Karpas-422 (cell line): ENCODE data around the gene CLGN. TPM values are rescaled to one million over a fixed set of nuclear protein-coding genes. Genes with fewer than 3 reads are reported as not detected.
"Not testable (repeated sequence)": the region's sequence is repeated elsewhere in the genome, so short reads cannot be mapped to it uniquely, and the experiment has no call there.

Experiments
- DNase-seq: peaks from one replicate; pipeline ENCODE4 v3.0.0-alpha.2; 2015
- H2AFZ ChIP-seq: fragments of 200-600 bp; sonication (generic); 2 replicates; pipeline ENCODE4 v1.6.1; 2014; ENCODE audit warnings: antibody characterized with exemption, low read length, mixed read lengths
- H3K27ac ChIP-seq: fragments of 200-600 bp; sonication (generic); 2 replicates; pipeline ENCODE4 v1.5.1; 2014; ENCODE audit warnings: mild to moderate bottlenecking, low read length, moderate library complexity
- H3K27me3 ChIP-seq: fragments of 200-600 bp; sonication (generic); 2 replicates; pipeline ENCODE4 v1.6.1; 2014; ENCODE audit warnings: low read length, mixed read lengths
- H3K36me3 ChIP-seq: fragments of 200-600 bp; sonication (generic); 2 replicates; pipeline ENCODE4 v1.6.1; 2014; ENCODE audit warnings: low read length, mixed read lengths; ENCODE audit not compliant: insufficient read depth
- H3K4me1 ChIP-seq: fragments of 200-600 bp; sonication (generic); 2 replicates; pipeline ENCODE4 v1.6.1; 2014; ENCODE audit warnings: mild to moderate bottlenecking, low read length, mixed read lengths
- H3K4me2 ChIP-seq: fragments of 200-600 bp; sonication (generic); 2 replicates; pipeline ENCODE4 v1.6.1; 2014; ENCODE audit warnings: low read length, low read depth, mild to moderate bottlenecking; ENCODE audit not compliant: poor library complexity, severe bottlenecking
- H3K4me3 ChIP-seq: fragments of 200-600 bp; sonication (generic); 2 replicates; pipeline ENCODE4 v1.5.1; 2014; ENCODE audit warnings: mild to moderate bottlenecking, antibody characterized with exemption, low read length, mixed read lengths
- H3K79me2 ChIP-seq: fragments of 200-600 bp; sonication (generic); 2 replicates; pipeline ENCODE4 v1.6.1; 2014; ENCODE audit warnings: mild to moderate bottlenecking, low read length, mixed read lengths
- H3K9ac ChIP-seq: fragments of 200-600 bp; sonication (generic); 2 replicates; pipeline ENCODE4 v1.6.0; 2014; ENCODE audit warnings: low read length
- H3K9me2 ChIP-seq: fragments of 200-600 bp; sonication (generic), shearing (Covaris generic); replicated peaks from 2 replicates; pipeline ENCODE4 v1.6.0; 2014; ENCODE audit warnings: mild to moderate bottlenecking, low read length, moderate library complexity; ENCODE audit not compliant: insufficient read depth
- H3K9me3 ChIP-seq: fragments of 300-700, 200-600 bp; sonication (generic); 2 replicates; pipeline ENCODE4 v1.6.1; 2014; ENCODE audit warnings: low read length, mixed read lengths
- H4K20me1 ChIP-seq: fragments of 200-600 bp; sonication (generic); 2 replicates; pipeline ENCODE4 v1.6.1; 2014; ENCODE audit warnings: mild to moderate bottlenecking, antibody characterized with exemption, low read length, low read depth; ENCODE audit not compliant: insufficient read depth
- total RNA-seq: library from RNA; depleted of rRNA; stranded (reverse); fragments of >200 nt; shearing (Covaris generic); gene quantifications from 2 replicates; pipeline ENCODE4 v1.2.3, GENCODE V29; 2014; ENCODE audit warnings: low replicate concordance

CLGN gene
- total RNA-seq, 1 experiment from 2014 or later, result 0.07 TPM

DNA sequence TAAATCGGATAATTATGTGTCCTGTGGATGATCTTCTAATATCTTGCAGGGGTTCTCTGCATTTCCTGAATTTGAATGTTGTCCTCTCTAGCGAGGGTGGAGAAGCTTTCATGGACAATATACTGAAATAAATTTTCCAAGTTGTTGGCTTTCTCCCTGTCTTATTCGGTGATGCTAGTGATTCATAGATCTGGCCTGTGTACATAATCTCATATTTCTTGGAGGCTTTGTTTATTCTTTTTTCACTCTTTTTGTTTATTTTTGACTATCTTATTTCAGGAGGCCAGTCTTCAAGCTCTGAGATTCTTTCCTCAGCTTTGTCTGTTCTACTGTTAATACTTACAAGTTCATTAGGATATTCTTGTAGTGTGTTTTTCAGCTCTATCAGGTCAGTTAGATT lies 20.7 kb upstream of the CLGN start:
- no peaks in the 10 kb centered on the region for H3K79me2 ChIP-seq
- DNase-seq, result no peak
- no peaks in the 10 kb centered on the region for H3K36me3 ChIP-seq
- H4K20me1 ChIP-seq, result no peaks in the 10 kb centered on the region
- no peak overlapping the region for H3K4me2 ChIP-seq
- no peaks in the 10 kb centered on the region for H3K27me3 ChIP-seq
- H3K9me2 ChIP-seq, result no peaks in the 10 kb centered on the region
- H3K4me1 ChIP-seq, result no peaks in the 10 kb centered on the region
- H2AFZ ChIP-seq, result no peak overlapping the region
- no peaks in the 10 kb centered on the region for H3K9me3 ChIP-seq
- H3K9ac ChIP-seq, result no peak overlapping the region
- H3K4me3 ChIP-seq, result no peak overlapping the region
- H3K27ac ChIP-seq, result no peak overlapping the region

GRCh38 chr4:140444347-140444746 lies 16.9 kb upstream of the CLGN start:
- H2AFZ ChIP-seq, H3K9me2 ChIP-seq, H3K27ac ChIP-seq, H3K79me2 ChIP-seq, H3K36me3 ChIP-seq, H3K9ac ChIP-seq, H3K9me3 ChIP-seq, H3K4me3 ChIP-seq, H3K4me2 ChIP-seq, H3K4me1 ChIP-seq, H3K27me3 ChIP-seq, DNase-seq, H4K20me1 ChIP-seq: not testable (repeated sequence)

GRCh38 chr4:140439644-140440142 lies 12.2 kb upstream of the CLGN start:
- Histone ChIP-seq H3K36me3 (no peaks in the 10 kb centered on the region), H3K9me2 (no peaks in the 10 kb centered on the region), H3K4me1 (no peaks in the 10 kb centered on the region), H4K20me1 (no peaks in the 10 kb centered on the region), H3K4me3 (no peak overlapping the region), H3K9me3 (no peaks in the 10 kb centered on the region), H3K9ac (no peak overlapping the region), H2AFZ (no peak overlapping the region), H3K4me2 (no peak overlapping the region), H3K27me3 (no peaks in the 10 kb centered on the region), H3K27ac (no peak overlapping the region), H3K79me2 (no peaks in the 10 kb centered on the region)
- DNase-seq, result no peak

GRCh38 chr4:140427919-140428471 lies 547 bp upstream of the CLGN start:
- Histone ChIP-seq H4K20me1 (no peaks in the 10 kb centered on the region), H3K4me2 (peak overlapping the region; percentile 67), H3K27me3 (no peaks in the 10 kb centered on the region), H3K27ac (no peak overlapping the region), H3K9me2 (no peaks in the 10 kb centered on the region), H3K4me3 (peak overlapping the region; percentile 66), H3K9me3 (no peaks in the 10 kb centered on the region), H3K79me2 (no peaks in the 10 kb centered on the region), H3K9ac (peak overlapping the region; percentile 62; the same call in 1 of the 2 replicates), H2AFZ (peak overlapping the region; percentile 88; the same call in 1 of the 2 replicates), H3K36me3 (no peaks in the 10 kb centered on the region), H3K4me1 (peaks cover 9% of the 10 kb centered on the region; the same call in 1 of the 2 replicates)
- DNase-seq, result no peak

DNA sequence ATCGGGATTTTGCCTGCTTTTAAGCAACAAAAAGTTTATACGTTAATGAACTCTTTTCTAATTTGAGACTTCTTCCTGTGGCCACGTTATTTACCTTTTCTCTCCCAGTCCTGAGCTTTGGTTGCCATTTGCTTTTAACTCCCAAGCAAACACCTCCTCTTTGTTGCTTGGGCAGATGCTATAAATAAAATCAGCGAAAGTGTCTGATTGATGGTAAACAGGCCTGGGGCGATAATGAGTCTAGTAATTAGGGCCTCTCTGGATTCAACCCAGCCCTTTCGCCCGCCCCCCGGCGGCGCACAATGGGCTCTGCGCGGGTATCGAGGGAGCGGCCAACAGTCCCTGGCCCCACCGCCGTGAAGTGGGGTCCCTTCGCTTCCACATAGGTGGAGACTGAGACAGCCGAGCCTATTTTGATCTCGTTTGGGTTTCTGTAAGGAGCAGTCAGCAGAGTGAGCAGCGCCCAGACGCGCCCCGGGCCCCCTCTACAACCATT lies 790 bp downstream of the CLGN start:
- Histone ChIP-seq H3K9ac (no peak overlapping the region; the same call in 1 of the 2 replicates), H4K20me1 (no peaks in the 10 kb centered on the region), H2AFZ (no peak overlapping the region), H3K4me3 (peak overlapping the region; percentile 66; the same call in 1 of the 2 replicates), H3K36me3 (no peaks in the 10 kb centered on the region), H3K9me2 (no peaks in the 10 kb centered on the region), H3K4me1 (peaks cover 9% of the 10 kb centered on the region; the same call in 1 of the 2 replicates), H3K9me3 (no peaks in the 10 kb centered on the region), H3K27ac (no peak overlapping the region), H3K4me2 (peak overlapping the region; percentile 67), H3K79me2 (no peaks in the 10 kb centered on the region), H3K27me3 (no peaks in the 10 kb centered on the region)
- DNase-seq, result no peak

- Histone ChIP-seq H3K79me2 (no peaks in the 10 kb centered on the region), H3K9me2 (no peaks in the 10 kb centered on the region), H3K27me3 (no peaks in the 10 kb centered on the region), H3K4me3 (no peak overlapping the region), H3K36me3 (no peaks in the 10 kb centered on the region), H3K4me1 (peaks cover 9% of the 10 kb centered on the region; the same call in 1 of the 2 replicates), H3K9ac (no peak overlapping the region), H3K27ac (no peak overlapping the region), H4K20me1 (no peaks in the 10 kb centered on the region), H3K9me3 (no peaks in the 10 kb centered on the region), H3K4me2 (no peak overlapping the region), H2AFZ (no peak overlapping the region)
- DNase-seq, result no peak
Observed at GRCh38 chr4:140423106-140423505, 4.3 kb downstream of the CLGN start.

- not testable (repeated sequence) for H3K27me3 ChIP-seq, H3K4me2 ChIP-seq, H3K79me2 ChIP-seq, H3K9me2 ChIP-seq, H3K4me1 ChIP-seq, H3K9me3 ChIP-seq, H3K9ac ChIP-seq, H2AFZ ChIP-seq, DNase-seq, H4K20me1 ChIP-seq, H3K27ac ChIP-seq, H3K4me3 ChIP-seq, H3K36me3 ChIP-seq
Observed at GRCh38 chr4:140413130-140413969, 14.1 kb downstream of the CLGN start.

DNA sequence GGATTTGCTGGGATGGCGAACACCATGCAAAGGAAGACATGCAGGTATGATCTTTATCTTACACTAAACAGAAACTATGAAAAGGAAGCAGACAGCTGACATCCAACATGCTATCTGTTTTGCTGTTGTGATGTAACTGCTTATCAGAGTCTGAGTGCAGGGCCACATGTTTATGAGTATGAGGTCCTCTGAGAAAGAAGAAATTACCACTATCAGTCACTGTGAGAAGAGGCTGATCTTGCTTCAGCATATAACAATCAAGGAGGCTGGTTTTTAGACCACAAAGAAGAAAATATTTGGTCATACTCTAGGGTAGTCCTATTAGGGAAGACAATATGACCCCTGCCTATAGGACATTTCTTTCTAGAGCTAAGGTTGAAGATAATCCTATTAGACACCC lies 18.5 kb downstream of the CLGN start:
- Histone ChIP-seq H3K9me2 (no peaks in the 10 kb centered on the region), H3K4me1 (no peaks in the 10 kb centered on the region), H3K36me3 (no peaks in the 10 kb centered on the region), H3K27me3 (no peaks in the 10 kb centered on the region), H3K4me2 (no peak overlapping the region), H3K9me3 (no peaks in the 10 kb centered on the region), H2AFZ (no peak overlapping the region), H4K20me1 (no peaks in the 10 kb centered on the region), H3K4me3 (no peak overlapping the region), H3K79me2 (no peaks in the 10 kb centered on the region), H3K9ac (no peak overlapping the region), H3K27ac (no peak overlapping the region)
- no peak for DNase-seq
